ENCODE measurements around the gene SLC10A7.

GRCh38 chr4:146308951-146309350 lies 212.8 kb downstream of the SLC10A7 start:
- TF ChIP-seq POLR2A (IDR thresholded peaks at IDR 0.05) (no peak), CTCF (IDR thresholded peaks at IDR 0.05) (no peak)

Measured in adrenal gland (tissue), 5 donors.